MM.1S (cell line): ENCODE data around the gene ANO2.

Source experiments
- DNase-seq: peaks from one replicate; pipeline ENCODE4 v3.0.0-alpha.2; 2015
- H2AFZ ChIP-seq: fragments of 300-600 bp; sonication (generic); 2 replicates; pipeline ENCODE4 v1.6.0; 2016; ENCODE audit warnings: antibody characterized with exemption, low read length
- H3F3A ChIP-seq: fragments of 300-600 bp; sonication (generic); 2 replicates; pipeline ENCODE4 v1.6.1; 2016; ENCODE audit warnings: mild to moderate bottlenecking, antibody characterized with exemption, low read length, moderate library complexity, mixed read lengths; ENCODE audit not compliant: insufficient read depth
- H3K27ac ChIP-seq: fragments of 300-600 bp; sonication (generic); 2 replicates; pipeline ENCODE4 v1.5.1; 2016; ENCODE audit warnings: mild to moderate bottlenecking, low read length
- H3K27me3 ChIP-seq: fragments of 300-600 bp; sonication (generic); replicated peaks from 2 replicates; pipeline ENCODE4 v1.6.0; 2016; ENCODE audit warnings: low read length; ENCODE audit not compliant: insufficient read depth
- H3K36me3 ChIP-seq: fragments of 300-600 bp; sonication (generic); replicated peaks from 2 replicates; pipeline ENCODE4 v1.6.1; 2016; ENCODE audit warnings: mild to moderate bottlenecking, low read length, mixed read lengths; ENCODE audit not compliant: insufficient read depth
- H3K4me1 ChIP-seq: fragments of 300-600 bp; sonication (generic); 2 replicates; pipeline ENCODE4 v1.6.1; 2016; ENCODE audit warnings: low read length, mixed read lengths
- H3K4me2 ChIP-seq: fragments of 300-600 bp; sonication (generic); 2 replicates; pipeline ENCODE4 v1.6.0; 2016; ENCODE audit warnings: low read depth, low read length
- H3K4me3 ChIP-seq: fragments of 300-600 bp; sonication (generic); 2 replicates; pipeline ENCODE4 v1.5.1; 2016; ENCODE audit warnings: low read length, mixed read lengths
- H3K79me2 ChIP-seq: fragments of 300-600 bp; sonication (generic); 2 replicates; pipeline ENCODE4 v1.6.1; 2016; ENCODE audit warnings: mixed run types, low read length, mixed read lengths
- H3K9ac ChIP-seq: fragments of 300-600 bp; sonication (generic); 2 replicates; pipeline ENCODE4 v1.6.1; 2016; ENCODE audit warnings: low read length, mixed read lengths
- H3K9me2 ChIP-seq: fragments of 300-600 bp; sonication (generic); replicated peaks from 2 replicates; pipeline ENCODE4 v1.6.1; 2016; ENCODE audit warnings: mild to moderate bottlenecking, low read length, mixed read lengths; ENCODE audit not compliant: insufficient read depth
- H3K9me3 ChIP-seq: fragments of 300-600 bp; sonication (generic); replicated peaks from 2 replicates; pipeline ENCODE4 v1.6.1; 2016; ENCODE audit warnings: mild to moderate bottlenecking, low read length, mixed read lengths; ENCODE audit not compliant: insufficient read depth
- H4K20me1 ChIP-seq: fragments of 300-600 bp; sonication (generic); 2 replicates; pipeline ENCODE4 v1.6.1; 2016; ENCODE audit warnings: mild to moderate bottlenecking, low read length, moderate library complexity, mixed read lengths; ENCODE audit not compliant: insufficient read depth
- CTCF ChIP-seq: fragments of 300-600 bp; sonication (generic); IDR thresholded peaks from 2 replicates; pipeline ENCODE4 v1.5.1; 2016; ENCODE audit warnings: antibody characterized with exemption, low read length, mixed read lengths
- EZH2 ChIP-seq: fragments of 300-600 bp; sonication (generic); optimal IDR thresholded peaks from 2 replicates; pipeline ENCODE3; 2017; ENCODE audit warnings: low read depth, mild to moderate bottlenecking, antibody characterized with exemption, low read length, mixed read lengths
- EZH2phosphoT487 ChIP-seq: fragments of 300-600 bp; sonication (generic); IDR thresholded peaks from 2 replicates; pipeline ENCODE4 v1.6.1; 2018; ENCODE audit warnings: antibody characterized with exemption, low read length

ANO2 gene

GRCh38 chr12:5573390-5573789, 371.7 kb downstream of the ANO2 start:
- no peak overlapping the region for H3K4me3 ChIP-seq
- H3K79me2 ChIP-seq = no peaks in the 10 kb centered on the region
- no peaks in the 10 kb centered on the region for H3K27me3 ChIP-seq
- no peaks in the 10 kb centered on the region for H4K20me1 ChIP-seq
- H3K4me1 ChIP-seq = no peaks in the 10 kb centered on the region
- TF ChIP-seq EZH2 (no peak), CTCF (no peak), EZH2phosphoT487 (no peak)
- no peaks in the 10 kb centered on the region for H3K9me2 ChIP-seq
- no peaks in the 10 kb centered on the region for H3F3A ChIP-seq
- no peak overlapping the region for H3K27ac ChIP-seq
- no peak overlapping the region for H3K9ac ChIP-seq
- no peak overlapping the region for H3K4me2 ChIP-seq
- H3K36me3 ChIP-seq = no peaks in the 10 kb centered on the region
- no peak for DNase-seq
- no peaks in the 10 kb centered on the region for H3K9me3 ChIP-seq
- no peak overlapping the region for H2AFZ ChIP-seq

GRCh38 chr12:5571115-5571514, 373.9 kb downstream of the ANO2 start:
- H3K4me1 ChIP-seq = no peaks in the 10 kb centered on the region
- H3K9me3 ChIP-seq = no peaks in the 10 kb centered on the region
- no peak overlapping the region for H3K4me3 ChIP-seq
- no peaks in the 10 kb centered on the region for H4K20me1 ChIP-seq
- no peak overlapping the region for H3K27ac ChIP-seq
- H3K9ac ChIP-seq = no peak overlapping the region
- no peaks in the 10 kb centered on the region for H3K27me3 ChIP-seq
- H3K9me2 ChIP-seq = no peaks in the 10 kb centered on the region
- no peak for DNase-seq
- TF ChIP-seq CTCF (no peak), EZH2 (no peak), EZH2phosphoT487 (no peak)
- no peaks in the 10 kb centered on the region for H3K79me2 ChIP-seq
- H3F3A ChIP-seq = no peaks in the 10 kb centered on the region
- no peaks in the 10 kb centered on the region for H3K36me3 ChIP-seq
- no peak overlapping the region for H2AFZ ChIP-seq
- H3K4me2 ChIP-seq = no peak overlapping the region

GRCh38 chr12:5570416-5570815, 374.6 kb downstream of the ANO2 start:
- H2AFZ ChIP-seq = no peak overlapping the region
- no peaks in the 10 kb centered on the region for H3K79me2 ChIP-seq
- H3K9me2 ChIP-seq = no peaks in the 10 kb centered on the region
- H3K27me3 ChIP-seq = no peaks in the 10 kb centered on the region
- H3K27ac ChIP-seq = no peak overlapping the region
- H3K4me2 ChIP-seq = no peak overlapping the region
- H4K20me1 ChIP-seq = no peaks in the 10 kb centered on the region
- H3F3A ChIP-seq = no peaks in the 10 kb centered on the region
- TF ChIP-seq EZH2 = no peak
- no peak for TF ChIP-seq CTCF
- TF ChIP-seq EZH2phosphoT487 = no peak
- H3K4me1 ChIP-seq = no peaks in the 10 kb centered on the region
- H3K9ac ChIP-seq = no peak overlapping the region
- no peak overlapping the region for H3K4me3 ChIP-seq
- no peaks in the 10 kb centered on the region for H3K36me3 ChIP-seq
- no peak for DNase-seq
- H3K9me3 ChIP-seq = no peaks in the 10 kb centered on the region
